ENCODE results near the gene VPREB1.
"Not testable (repeated sequence)": the region's sequence is repeated elsewhere in the genome, so short reads cannot be mapped to it uniquely, and the experiment has no call there.

The VPREB1 gene

DNA sequence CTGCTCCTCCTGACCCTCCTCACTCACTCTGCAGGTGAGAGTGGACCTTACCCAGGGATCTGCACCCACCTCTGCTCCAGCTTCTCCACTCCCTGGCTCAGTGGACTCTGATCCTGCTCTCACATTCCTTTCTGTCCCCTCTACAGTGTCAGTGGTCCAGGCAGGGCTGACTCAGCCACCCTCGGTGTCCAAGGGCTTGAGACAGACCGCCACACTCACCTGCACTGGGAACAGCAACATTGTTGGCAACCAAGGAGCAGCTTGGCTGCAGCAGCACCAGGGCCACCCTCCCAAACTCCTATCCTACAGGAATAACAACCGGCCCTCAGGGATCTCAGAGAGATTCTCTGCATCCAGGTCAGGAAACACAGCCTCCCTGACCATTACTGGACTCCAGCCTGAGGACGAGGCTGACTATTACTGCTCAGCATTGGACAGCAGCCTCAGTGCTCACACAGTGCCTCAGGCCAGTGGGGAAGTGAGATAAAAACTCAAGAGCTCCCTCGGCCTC lies 29.7 kb upstream of the VPREB1 start:
- DNase-seq = no peak

DNA sequence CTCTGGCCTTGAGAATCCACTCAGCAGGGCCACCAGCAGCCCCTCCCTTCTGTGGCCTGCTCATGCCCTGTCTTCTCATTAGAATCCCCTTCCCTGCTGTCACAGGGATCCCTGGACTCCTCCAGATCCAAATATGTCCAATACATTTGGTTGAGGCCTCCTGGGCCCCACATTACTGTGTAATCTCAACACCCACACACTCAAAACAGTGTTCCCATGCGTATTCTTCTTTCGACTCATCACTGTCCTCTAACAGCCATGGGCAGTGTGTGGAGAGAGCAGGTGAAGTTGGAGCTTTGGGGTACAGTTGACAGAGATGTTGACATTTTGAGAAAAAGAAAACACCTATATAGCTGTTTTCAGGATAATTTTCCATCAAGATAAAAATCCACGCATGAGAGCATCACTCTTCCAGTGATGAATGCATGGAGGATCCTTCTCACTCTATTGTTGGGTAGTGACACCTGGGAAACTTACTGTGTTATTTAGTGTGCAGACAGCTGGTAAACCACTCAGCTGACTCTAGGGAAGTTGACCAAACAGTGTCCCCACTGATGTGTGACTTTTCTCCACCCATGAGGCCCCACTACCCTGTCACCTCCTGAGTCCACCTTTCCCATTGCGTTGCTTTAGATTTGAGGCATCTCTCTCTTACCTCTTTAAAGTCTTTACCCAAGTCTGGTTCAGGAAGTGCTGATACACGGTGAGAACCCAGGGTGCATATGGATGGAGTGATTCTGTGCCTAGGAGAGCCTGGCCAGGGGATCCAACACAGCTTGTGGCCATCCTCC lies 28.7 kb upstream of the VPREB1 start:
- DNase-seq = no peak

DNA sequence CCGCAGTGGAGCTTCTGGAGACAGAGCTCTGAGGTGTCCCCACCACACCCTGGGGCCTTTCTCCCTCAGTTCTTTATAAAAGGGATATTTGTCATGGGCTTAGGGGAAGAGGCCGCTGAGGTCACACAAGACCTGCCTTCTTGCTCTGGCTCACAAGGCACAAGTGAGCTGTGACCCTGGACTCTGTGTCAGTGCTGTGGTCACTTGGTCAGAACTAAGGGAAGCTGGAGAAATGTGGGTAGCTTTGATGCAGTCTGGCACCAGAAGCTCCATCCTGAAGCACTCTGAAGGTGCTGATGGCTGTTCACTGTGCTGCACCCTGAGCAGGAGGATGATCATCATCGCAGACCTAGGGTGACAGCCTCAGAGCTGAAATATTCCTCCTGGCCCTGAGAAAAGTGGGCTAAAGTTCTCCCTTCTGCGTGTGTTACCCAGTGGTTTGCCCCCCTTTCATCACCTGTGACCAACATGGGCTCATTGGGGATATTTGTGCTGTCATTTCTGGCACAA lies 28.1 kb upstream of the VPREB1 start:
- no peak for DNase-seq

GRCh38 chr22:22218302-22218701 lies 26.3 kb upstream of the VPREB1 start:
- DNase-seq = no peak

- DNase-seq = no peak
These were observed 25.2 kb upstream of the VPREB1 start for GRCh38 chr22:22219140-22219996.

- not testable (repeated sequence) for DNase-seq
These were observed 23.5 kb upstream of the VPREB1 start for GRCh38 chr22:22221043-22221442.

- no peak for DNase-seq
These were observed 18.0 kb upstream of the VPREB1 start for GRCh38 chr22:22226448-22227187.

- no peak for DNase-seq
These were observed 16.2 kb upstream of the VPREB1 start for GRCh38 chr22:22228421-22228820.

GRCh38 chr22:22228921-22229320 lies 15.7 kb upstream of the VPREB1 start:
- no peak for DNase-seq

- DNase-seq = no peak
These were observed 14.7 kb upstream of the VPREB1 start for GRCh38 chr22:22229683-22230420.

GRCh38 chr22:22230438-22230837 lies 14.1 kb upstream of the VPREB1 start:
- no peak for DNase-seq

DNA sequence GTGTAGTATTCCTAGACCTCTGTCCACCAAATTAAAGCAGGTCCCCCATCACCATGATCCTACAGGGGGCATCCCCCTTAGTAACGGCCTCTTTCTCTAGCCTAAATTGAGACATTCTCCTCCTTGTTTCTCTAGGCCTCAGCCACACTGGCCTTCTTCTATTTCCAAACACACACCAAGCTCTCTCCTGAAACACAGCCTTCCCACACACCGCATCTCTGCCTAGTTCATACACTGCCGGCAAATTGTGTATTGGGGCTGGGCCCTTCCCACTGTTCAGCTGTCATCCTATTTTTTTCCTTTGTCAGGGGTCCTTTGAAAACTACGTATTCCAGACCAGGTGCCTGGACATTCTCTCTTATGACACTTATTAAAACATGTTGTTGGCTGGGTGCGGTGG lies 11.5 kb upstream of the VPREB1 start:
- DNase-seq = no peak

- DNase-seq = no peak
These were observed 9.0 kb upstream of the VPREB1 start for GRCh38 chr22:22235558-22235957.

DNA sequence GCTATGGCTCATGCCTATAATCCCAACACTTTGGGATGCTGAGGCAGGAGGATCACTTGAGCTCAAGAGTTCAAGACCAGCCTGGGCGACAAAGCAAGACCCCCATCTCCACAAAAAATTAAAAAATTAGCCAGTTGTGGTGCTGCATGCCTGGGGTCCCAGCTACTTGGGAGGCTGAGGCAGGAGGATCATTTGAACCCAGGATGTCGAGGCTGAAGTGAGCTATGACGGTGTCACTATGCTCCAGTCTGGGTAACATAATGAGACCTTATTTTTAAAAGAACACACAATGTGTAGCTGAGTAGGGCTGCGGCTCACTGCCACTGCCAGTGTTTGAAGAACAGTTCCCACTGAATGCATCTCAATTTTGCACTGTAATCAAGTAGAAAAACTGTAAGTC lies 7.1 kb upstream of the VPREB1 start:
- DNase-seq = no peak

- DNase-seq = no peak
These were observed 5.2 kb upstream of the VPREB1 start for GRCh38 chr22:22239311-22239939.

DNA sequence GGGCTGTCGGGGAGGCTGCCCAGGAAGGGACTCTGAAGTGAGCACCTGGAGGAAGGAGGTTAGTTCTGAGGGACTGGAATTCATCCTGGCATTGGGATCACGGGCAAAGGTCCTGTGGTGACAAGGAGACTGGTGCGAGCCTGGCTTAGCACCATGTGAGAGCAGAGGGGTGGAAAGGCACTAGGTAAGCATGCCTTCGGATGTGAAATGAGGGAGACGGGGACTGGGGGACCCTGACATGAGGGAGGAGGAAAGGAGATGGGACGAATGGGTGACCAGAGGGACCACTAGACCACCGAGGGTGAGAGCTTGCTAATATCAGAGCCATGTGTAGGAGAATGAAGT lies 3.1 kb upstream of the VPREB1 start:
- DNase-seq = no peak

DNA sequence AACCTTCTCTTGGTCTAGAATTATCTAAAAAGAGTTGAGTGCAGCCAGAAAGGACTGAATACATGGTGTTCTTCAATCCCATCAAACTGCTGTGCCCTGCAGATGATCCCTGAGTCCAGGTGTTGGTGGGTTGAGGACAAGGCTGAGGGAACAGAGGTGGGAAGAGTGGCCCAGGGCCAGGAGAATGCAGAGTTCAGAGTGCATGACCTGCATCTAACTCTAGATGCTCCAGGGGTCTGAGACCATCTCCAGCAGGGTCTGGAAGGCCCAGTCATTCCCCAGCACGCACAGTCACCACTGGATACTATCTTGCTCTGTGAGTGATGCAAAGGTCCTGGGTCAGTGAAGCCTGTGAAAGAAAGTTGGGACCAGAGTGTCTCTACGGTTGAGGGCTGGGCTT lies 2.1 kb upstream of the VPREB1 start:
- DNase-seq = no peak

DNA sequence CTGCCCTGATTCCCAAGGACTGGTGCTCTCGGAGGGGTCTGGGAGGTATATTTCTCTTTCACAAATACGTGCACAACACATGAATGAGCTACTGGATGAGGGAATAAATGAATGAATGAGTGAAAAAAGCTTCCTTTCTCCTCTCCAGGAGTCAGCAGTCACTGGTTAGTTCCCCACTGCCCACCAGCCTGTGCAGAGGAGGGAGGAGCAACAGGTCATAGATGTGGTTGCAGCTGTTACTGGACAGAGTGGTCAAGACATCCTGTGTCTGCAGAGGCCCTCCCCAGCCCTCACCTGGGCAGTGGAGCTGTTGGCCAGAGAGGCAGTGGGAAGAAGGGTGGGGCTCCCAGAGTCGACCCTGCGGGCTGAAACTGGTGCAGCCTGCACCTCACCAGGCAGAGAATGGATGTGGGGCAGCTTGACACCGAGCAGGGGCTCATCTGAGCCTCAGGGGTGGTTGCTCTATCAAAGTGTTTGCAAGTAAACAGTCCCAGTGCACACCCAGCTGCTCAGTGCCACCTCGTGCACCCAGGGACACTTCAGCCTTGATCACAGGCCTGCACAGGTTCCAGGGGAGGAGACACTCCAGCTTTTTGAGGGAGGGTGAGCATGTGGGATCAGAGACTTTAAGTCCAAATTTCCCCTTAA lies 1.4 kb upstream of the VPREB1 start:
- DNase-seq = no peak

- DNase-seq = no peak
These were observed 797 bp downstream of the VPREB1 start for GRCh38 chr22:22245256-22245909.

GRCh38 chr22:22245935-22246525 lies 1.4 kb downstream of the VPREB1 start:
- no peak for DNase-seq

Measured in fibroblast of skin of abdomen (primary cell).